PC-3 (cell line): Measurements from ENCODE around the gene IFT81. TPM values are rescaled to one million over a fixed set of nuclear protein-coding genes. Genes with fewer than 3 reads are reported as not detected.

ENCODE experiments used
- ATAC-seq: fragments of 200-7000 bp; cut with Tn5 transposase; 2 replicates; pipeline ENCODE4 v1.9.1; 2020; ENCODE audit warnings: mild to moderate bottlenecking, moderate library complexity
- BruUV-seq: library from RNA; stranded (reverse); fragments of 400-500 nt; replicated peaks from 2 replicates; lab custom pipeline; 2021; lab: Mats Ljungman, UMichigan
- CTCF ChIA-PET: fragments of 300-600 bp; sonication (Branson Sonifier 250); formaldehyde crosslinking; loops from one replicate; lab custom pipeline; 2022; ENCODE audit warnings: antibody characterized with exemption; lab: Charles Lee
- POLR2A ChIA-PET: fragments of 300-600 bp; sonication (Branson Sonifier 250); formaldehyde crosslinking; loops from one replicate; lab custom pipeline; 2022; ENCODE audit warnings: antibody characterized with exemption; ENCODE audit not compliant: unreplicated experiment; lab: Charles Lee
- DNase-seq: peaks from one replicate; pipeline ENCODE4 v3.0.0-alpha.2; 2015
- H2AFZ ChIP-seq: fragments of 300-600 bp; sonication (generic); 2 replicates; pipeline ENCODE4 v1.6.0; 2016; ENCODE audit warnings: antibody characterized with exemption, low read length
- H3F3A ChIP-seq: fragments of 300-600 bp; sonication (generic); one replicate; pipeline ENCODE4 v1.6.0; 2017; ENCODE audit warnings: antibody characterized with exemption, low read length, control low read depth, mild to moderate bottlenecking; ENCODE audit not compliant: unreplicated experiment
- H3K27ac ChIP-seq: fragments of 300-600 bp; sonication (generic); 2 replicates; pipeline ENCODE4 v1.5.1; 2016; ENCODE audit warnings: mild to moderate bottlenecking, low read length
- H3K27me3 ChIP-seq: fragments of 300-600 bp; sonication (generic); 2 replicates; pipeline ENCODE4 v1.6.1; 2016; ENCODE audit warnings: low read length, mixed read lengths
- H3K36me3 ChIP-seq: fragments of 300-600 bp; sonication (generic); 2 replicates; pipeline ENCODE4 v1.6.1; 2016; ENCODE audit warnings: low read depth, mixed run types, low read length, mixed read lengths
- H3K4me1 ChIP-seq: fragments of 300-600 bp; sonication (generic); 2 replicates; pipeline ENCODE4 v1.5.1; 2016; ENCODE audit warnings: low read length; ENCODE audit not compliant: insufficient read depth
- H3K4me2 ChIP-seq: fragments of 300-600 bp; sonication (generic); 2 replicates; pipeline ENCODE4 v1.6.0; 2016; ENCODE audit warnings: low read length
- H3K4me3 ChIP-seq: fragments of 300-600 bp; sonication (generic); 2 replicates; pipeline ENCODE4 v1.5.1; 2016; ENCODE audit warnings: mild to moderate bottlenecking, low read length, mixed read lengths
- H3K79me2 ChIP-seq: fragments of 300-600 bp; sonication (generic); 2 replicates; pipeline ENCODE4 v1.6.1; 2017; ENCODE audit warnings: low read length, mixed read lengths
- H3K9ac ChIP-seq: fragments of 300-600 bp; sonication (generic); 2 replicates; pipeline ENCODE4 v1.6.0; 2016; ENCODE audit warnings: mild to moderate bottlenecking, low read length
- H3K9me2 ChIP-seq: fragments of 300-600 bp; sonication (generic); replicated peaks from 2 replicates; pipeline ENCODE4 v1.6.1; 2016; ENCODE audit warnings: mixed run types, low read length, mixed read lengths
- H3K9me3 ChIP-seq: fragments of 300-600 bp; sonication (generic); 2 replicates; pipeline ENCODE4 v1.6.1; 2016; ENCODE audit warnings: low read length, mixed read lengths
- H4K20me1 ChIP-seq: fragments of 300-600 bp; sonication (generic); 2 replicates; pipeline ENCODE4 v1.6.1; 2016; ENCODE audit warnings: low read length, mixed read lengths
- EZH2 ChIP-seq: fragments of 300-600 bp; sonication (generic); IDR thresholded peaks from one replicate; pipeline ENCODE4 v1.6.1; 2017; ENCODE audit warnings: antibody characterized with exemption, mild to moderate bottlenecking, low read length; ENCODE audit not compliant: unreplicated experiment
- EZH2phosphoT487 ChIP-seq: fragments of 300-600 bp; sonication (generic); IDR thresholded peaks from 2 replicates; pipeline ENCODE4 v1.6.1; 2018; ENCODE audit warnings: mild to moderate bottlenecking, antibody characterized with exemption, low read length, borderline replicate concordance
- intact Hi-C: fragments of 100-400 bp; cut with micrococcal nuclease; formaldehyde crosslinking; loops from 2 replicates; pipeline ENCODE4 v1.9.0; 2023
- total RNA-seq: library from RNA; depleted of rRNA; stranded (reverse); fragments of >200 nt; gene quantifications from 2 replicates; pipeline ENCODE4 v1.2.3, GENCODE V29; 2014
- TF ChIP-seq, protein P1 (sequence below): fragments of 300-600 bp; sonication (generic); conservative IDR thresholded peaks from 2 replicates; pipeline ENCODE4 v1.5.1; 2017; ENCODE audit warnings: antibody characterized with exemption, low read depth, mild to moderate bottlenecking, low read length

Gene IFT81
- total RNA-seq, 1 experiment from 2014 or later = 10.1 TPM

DNA sequence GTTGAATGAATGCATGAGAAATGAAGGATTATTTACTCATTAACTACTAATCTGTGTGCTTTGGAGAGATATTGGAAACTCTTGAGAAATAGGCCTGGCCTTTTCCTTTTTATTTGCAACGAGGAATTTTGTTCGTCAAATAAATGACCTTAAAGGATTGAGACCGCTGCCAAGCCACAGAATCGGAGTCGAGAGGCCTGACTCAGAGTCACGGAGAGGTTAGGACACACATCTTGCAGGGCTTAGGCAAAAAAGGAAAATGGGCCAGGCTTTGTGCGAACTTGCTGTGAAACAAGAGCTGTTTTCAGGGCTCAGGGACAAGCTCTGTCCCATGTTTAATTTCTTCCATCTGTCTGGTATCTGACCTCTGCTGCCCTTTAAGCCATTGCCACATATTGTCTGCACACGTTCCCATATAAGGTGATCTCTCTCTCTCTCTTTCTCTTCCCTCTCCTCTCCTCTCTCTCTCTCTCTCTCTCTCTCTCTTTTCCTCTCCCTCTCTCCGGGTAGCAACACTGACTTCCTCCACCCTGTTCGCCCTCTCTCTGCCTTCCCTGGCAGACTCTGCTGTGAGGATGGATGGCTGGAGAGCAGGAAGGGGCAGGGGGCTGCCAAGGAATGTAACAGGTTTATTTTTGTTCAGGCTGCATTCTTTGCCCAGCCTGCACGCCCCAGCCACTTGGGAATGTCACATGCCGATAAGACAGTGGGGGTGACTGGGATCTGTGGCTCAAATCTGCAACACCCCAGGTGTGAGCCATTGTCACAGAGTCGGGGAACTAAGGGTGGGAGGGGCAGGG is 14.9 kb upstream of the IFT81 start:
- intact Hi-C loops = loop anchor here (2.0 kb wide), 1 partner anchor 116 kb away; no protein-coding TSS in a partner anchor
- ATAC-seq (peak; percentile 94), DNase-seq (peak; percentile 96)
- H3K27me3 ChIP-seq = no peaks in the 10 kb centered on the region
- H3K4me2 ChIP-seq = peak overlapping the region; percentile 81
- BruUV-seq = no TSS peak
- peaks cover 26% of the 10 kb centered on the region for H3K4me1 ChIP-seq
- H3K9ac ChIP-seq = peak overlapping the region; percentile 78
- no peaks in the 10 kb centered on the region for H4K20me1 ChIP-seq
- no peaks in the 10 kb centered on the region for H3K36me3 ChIP-seq
- POLR2A ChIA-PET = no interaction called here
- H3K4me3 ChIP-seq = peak overlapping the region; percentile 52
- peak overlapping the region; percentile 72 for H2AFZ ChIP-seq
- no peaks in the 10 kb centered on the region for H3F3A ChIP-seq
- no peaks in the 10 kb centered on the region for H3K79me2 ChIP-seq
- H3K27ac ChIP-seq = peak overlapping the region; percentile 93
- TF ChIP-seq, protein P1, sequence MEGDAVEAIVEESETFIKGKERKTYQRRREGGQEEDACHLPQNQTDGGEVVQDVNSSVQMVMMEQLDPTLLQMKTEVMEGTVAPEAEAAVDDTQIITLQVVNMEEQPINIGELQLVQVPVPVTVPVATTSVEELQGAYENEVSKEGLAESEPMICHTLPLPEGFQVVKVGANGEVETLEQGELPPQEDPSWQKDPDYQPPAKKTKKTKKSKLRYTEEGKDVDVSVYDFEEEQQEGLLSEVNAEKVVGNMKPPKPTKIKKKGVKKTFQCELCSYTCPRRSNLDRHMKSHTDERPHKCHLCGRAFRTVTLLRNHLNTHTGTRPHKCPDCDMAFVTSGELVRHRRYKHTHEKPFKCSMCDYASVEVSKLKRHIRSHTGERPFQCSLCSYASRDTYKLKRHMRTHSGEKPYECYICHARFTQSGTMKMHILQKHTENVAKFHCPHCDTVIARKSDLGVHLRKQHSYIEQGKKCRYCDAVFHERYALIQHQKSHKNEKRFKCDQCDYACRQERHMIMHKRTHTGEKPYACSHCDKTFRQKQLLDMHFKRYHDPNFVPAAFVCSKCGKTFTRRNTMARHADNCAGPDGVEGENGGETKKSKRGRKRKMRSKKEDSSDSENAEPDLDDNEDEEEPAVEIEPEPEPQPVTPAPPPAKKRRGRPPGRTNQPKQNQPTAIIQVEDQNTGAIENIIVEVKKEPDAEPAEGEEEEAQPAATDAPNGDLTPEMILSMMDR = no peak
- TF ChIP-seq EZH2phosphoT487 = no peak
- TF ChIP-seq EZH2 = no peak
- no peaks in the 10 kb centered on the region for H3K9me2 ChIP-seq
- CTCF ChIA-PET = no interaction called here
- no peaks in the 10 kb centered on the region for H3K9me3 ChIP-seq

DNA sequence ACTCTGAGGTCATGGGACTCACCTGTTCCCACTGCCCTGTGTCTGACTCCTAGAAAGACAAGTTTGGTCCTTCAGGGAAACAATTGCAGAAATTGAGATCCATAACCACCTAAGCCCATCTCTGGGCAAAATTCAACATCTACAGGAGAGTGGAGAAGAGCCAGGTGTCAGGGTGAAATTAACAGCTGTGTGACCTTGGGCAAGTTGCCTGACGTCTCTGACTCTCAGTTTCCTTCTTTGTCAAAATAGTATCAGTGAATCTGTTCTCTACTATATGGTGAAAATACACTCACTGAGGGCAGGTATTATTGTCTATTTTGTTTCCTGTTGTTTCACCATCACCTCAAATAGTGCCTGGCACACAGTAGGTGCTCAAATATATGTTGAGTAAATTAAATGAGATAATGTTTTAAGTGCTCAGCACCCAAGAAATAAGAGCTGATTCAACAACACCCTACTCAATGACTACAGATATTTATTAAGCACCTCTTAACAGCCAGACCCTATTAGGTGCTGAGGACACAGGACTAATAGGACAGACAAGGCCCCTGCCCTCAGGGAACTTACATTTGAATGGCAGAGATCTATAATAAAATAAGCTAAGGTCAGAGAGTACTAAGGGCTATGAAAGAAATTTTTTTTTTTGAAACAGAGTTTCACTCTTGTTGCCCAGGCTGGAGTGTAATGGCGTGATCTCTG is 14.2 kb upstream of the IFT81 start:
- intact Hi-C loops = loop anchor here (2.0 kb wide), 1 partner anchor 115 kb away; no protein-coding TSS in a partner anchor
- ChIA-PET POLR2A (no interaction called here), CTCF (no interaction called here)
- H3K4me3 ChIP-seq = peak overlapping the region; percentile 52; the same call in 1 of the 2 replicates
- H2AFZ ChIP-seq = peak overlapping the region; percentile 72
- H3K4me2 ChIP-seq = peak overlapping the region; percentile 81
- H3K27me3 ChIP-seq = no peaks in the 10 kb centered on the region
- peak overlapping the region; percentile 78 for H3K9ac ChIP-seq
- no peaks in the 10 kb centered on the region for H3K36me3 ChIP-seq
- DNase-seq (no peak), ATAC-seq (no peak)
- H3K79me2 ChIP-seq = no peaks in the 10 kb centered on the region
- peak overlapping the region; percentile 93 for H3K27ac ChIP-seq
- peaks cover 26% of the 10 kb centered on the region for H3K4me1 ChIP-seq
- no peaks in the 10 kb centered on the region for H3K9me2 ChIP-seq
- no peaks in the 10 kb centered on the region for H4K20me1 ChIP-seq
- H3F3A ChIP-seq = no peaks in the 10 kb centered on the region
- no peaks in the 10 kb centered on the region for H3K9me3 ChIP-seq
- BruUV-seq = no TSS peak
- TF ChIP-seq, protein P1 = no peak
- TF ChIP-seq EZH2phosphoT487 = no peak
- TF ChIP-seq EZH2 = no peak
